GM15510 (cell line): ENCODE results near the gene RBBP7.

Experiments used
- POLR2A ChIP-seq: IDR thresholded peaks from 3 replicates; pipeline ENCODE4 v1.6.1; 2011; ENCODE audit warnings: borderline replicate concordance; ENCODE audit not compliant: insufficient read length; ENCODE audit errors: extremely low read depth

The RBBP7 gene

GRCh38 chrX:16874458-16875095, 4.4 kb upstream of the RBBP7 start:
- no peak for TF ChIP-seq POLR2A

- no peak for TF ChIP-seq POLR2A
These were observed 2.9 kb upstream of the RBBP7 start for GRCh38 chrX:16873106-16873505.

- no peak for TF ChIP-seq POLR2A
These were observed 977 bp upstream of the RBBP7 start for GRCh38 chrX:16870862-16871815.

- TF ChIP-seq POLR2A: no peak
These were observed 618 bp downstream of the RBBP7 start for GRCh38 chrX:16869393-16870094.

GRCh38 chrX:16868920-16869319, 1.2 kb downstream of the RBBP7 start:
- TF ChIP-seq POLR2A: no peak

GRCh38 chrX:16867947-16868346, 2.2 kb downstream of the RBBP7 start:
- TF ChIP-seq POLR2A: no peak

GRCh38 chrX:16862829-16863228, 7.3 kb downstream of the RBBP7 start:
- no peak for TF ChIP-seq POLR2A

GRCh38 chrX:16856744-16857143, 13.4 kb downstream of the RBBP7 start:
- no peak for TF ChIP-seq POLR2A

GRCh38 chrX:16855363-16856075, 14.6 kb downstream of the RBBP7 start:
- no peak for TF ChIP-seq POLR2A

- TF ChIP-seq POLR2A: no peak
These were observed 16.6 kb downstream of the RBBP7 start for GRCh38 chrX:16853537-16853936.

- TF ChIP-seq POLR2A: no peak
These were observed 17.5 kb downstream of the RBBP7 start for GRCh38 chrX:16852617-16853179.

- no peak for TF ChIP-seq POLR2A
These were observed 18.3 kb downstream of the RBBP7 start for GRCh38 chrX:16851827-16852226.

- TF ChIP-seq POLR2A: no peak
These were observed 18.7 kb downstream of the RBBP7 start for GRCh38 chrX:16851421-16851820.

GRCh38 chrX:16848541-16848940, 21.6 kb downstream of the RBBP7 start:
- no peak for TF ChIP-seq POLR2A
